ENCODE results near the gene FHIT.

FHIT gene

DNA sequence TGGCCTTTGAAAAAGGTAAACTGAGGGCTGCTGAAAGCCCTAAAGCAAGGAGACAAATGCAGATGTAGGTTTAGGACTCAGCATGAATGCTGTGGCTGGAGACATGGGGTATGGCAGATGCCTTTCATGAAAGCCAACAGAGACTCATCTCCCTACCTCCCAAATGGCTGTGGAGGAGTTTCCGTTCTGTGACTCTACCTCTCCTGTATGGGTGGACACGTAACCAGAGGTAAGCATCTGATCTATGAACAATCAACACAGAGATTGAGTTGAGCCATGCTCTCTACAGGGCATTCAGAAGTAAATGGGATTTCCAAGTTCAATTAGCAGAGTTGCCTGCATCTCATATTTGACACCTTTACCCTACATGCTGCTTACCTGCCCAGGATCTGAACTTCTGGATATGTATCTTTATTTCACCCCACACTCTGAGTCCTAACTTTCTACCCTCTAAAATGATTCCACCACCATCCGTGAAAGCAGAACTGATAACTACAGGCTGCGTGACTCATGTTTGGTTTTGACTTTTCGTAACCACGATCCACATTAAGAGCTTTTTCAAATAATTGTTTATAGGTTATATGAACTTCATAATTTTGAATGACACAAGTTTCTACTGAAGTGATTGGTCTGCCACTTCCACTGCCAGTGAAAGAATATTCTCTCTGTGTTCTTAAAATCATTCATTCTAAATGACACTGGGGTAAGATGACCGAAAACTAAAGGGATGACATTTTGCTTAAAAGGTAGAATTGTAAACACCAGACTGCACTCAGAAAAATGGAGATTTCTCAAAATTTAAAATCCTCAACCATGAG is 1058.7 kb downstream of the FHIT start:
- no peak for DNase-seq (ENCODE audit: low read depth in 2 of 2, low spot score in 1 of 2)

DNA sequence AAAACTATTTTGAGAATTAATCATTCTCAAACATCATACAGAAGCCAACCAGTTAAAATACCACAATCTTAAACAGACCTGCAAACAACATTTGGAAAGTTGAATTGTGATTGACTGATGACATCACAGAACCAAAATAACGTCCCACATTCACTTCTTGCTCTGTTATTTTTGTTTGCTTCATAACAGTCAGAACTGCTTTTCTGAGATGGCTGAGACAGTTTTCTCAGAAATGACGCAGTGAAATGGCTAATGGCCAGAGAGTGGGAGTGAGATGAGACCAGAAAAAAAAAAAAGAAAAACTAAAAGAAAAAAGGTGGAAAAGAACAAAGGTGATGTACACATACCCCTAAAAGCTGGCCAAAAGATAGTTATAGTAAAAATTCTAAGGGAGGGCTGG is 1061.2 kb downstream of the FHIT start:
- no peak for DNase-seq (ENCODE audit: low read depth in 2 of 2, low spot score in 1 of 2)

DNA sequence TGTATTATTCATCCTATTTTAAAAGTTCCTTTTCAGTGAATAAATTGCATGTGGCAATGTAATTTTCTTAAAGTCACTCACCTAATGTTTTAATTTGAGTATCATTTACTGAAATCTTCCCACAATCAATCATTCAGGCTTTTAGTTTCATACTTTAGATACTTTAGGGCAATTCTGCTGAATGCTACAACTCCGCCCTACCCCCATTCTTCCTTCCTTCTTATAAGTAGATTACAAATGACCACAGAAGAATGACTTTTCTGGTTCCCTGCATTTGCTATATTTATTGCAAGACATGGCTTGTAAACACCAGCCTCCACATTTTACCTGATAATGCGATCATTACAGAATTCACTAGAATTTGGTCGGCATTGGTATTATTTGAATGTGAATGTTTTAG is 1061.9 kb downstream of the FHIT start:
- no peak for DNase-seq (ENCODE audit: low read depth in 2 of 2, low spot score in 1 of 2)

DNA sequence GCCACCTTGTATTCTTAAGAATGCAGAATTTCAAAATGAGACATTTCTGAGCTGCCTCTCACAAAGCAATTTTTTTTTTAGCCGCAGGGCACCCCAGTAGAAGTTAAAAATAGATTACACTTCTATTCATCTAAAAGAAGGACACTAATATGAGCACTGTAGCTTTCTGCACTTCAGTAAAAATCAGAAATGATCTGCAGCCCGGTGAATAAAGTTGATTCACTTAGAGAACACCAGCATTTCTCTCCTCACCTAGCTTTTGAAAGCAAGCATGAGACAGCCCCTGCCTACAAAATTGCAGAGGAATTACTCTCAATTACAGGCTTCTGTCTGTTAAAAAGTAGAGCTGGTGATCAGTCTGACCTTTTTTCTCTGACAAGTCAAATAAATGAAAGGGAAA is 1062.4 kb downstream of the FHIT start:
- DNase-seq (ENCODE audit: low read depth in 2 of 2, low spot score in 1 of 2) = no peak

DNA sequence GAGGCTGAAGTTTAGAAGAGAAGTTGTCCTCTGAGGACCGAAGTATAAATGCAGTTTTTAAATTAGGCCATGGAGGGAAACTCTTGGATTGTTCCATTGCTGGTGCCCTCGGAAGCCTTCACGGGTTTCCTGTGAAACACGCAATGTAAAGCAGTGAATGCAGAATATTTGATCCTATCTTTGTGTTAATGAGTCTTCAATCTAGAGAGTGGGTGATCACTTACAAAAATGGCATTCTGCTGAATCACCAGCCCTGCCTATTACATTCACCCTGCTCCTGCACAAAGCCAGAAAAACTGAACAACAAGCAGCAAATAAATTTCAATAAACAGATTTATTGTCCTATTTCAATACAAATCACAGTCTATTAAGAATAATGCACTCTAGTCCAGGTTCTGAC is 1063.9 kb downstream of the FHIT start:
- DNase-seq (ENCODE audit: low read depth in 2 of 2, low spot score in 1 of 2) = no peak

DNA sequence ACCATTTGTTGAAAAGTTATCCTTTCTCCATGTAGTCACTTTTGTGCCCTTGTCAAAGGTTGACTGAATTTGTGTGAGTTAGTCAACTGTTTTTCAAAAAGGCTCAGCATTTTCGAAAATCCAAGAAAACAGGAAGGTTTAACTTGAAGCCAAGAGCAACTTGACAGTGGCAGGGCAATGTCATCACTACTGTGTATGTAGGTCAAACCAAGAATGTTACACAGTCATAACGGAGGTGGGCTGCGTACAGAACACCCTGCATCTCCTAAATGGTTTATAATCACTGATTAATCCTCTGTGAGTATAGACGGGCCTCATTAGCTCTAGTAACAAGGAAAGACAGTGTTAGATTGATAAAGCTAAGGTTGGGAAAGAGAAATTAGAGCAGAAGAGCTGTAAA is 1064.9 kb downstream of the FHIT start:
- DNase-seq (ENCODE audit: low read depth in 2 of 2, low spot score in 1 of 2) = no peak

DNA sequence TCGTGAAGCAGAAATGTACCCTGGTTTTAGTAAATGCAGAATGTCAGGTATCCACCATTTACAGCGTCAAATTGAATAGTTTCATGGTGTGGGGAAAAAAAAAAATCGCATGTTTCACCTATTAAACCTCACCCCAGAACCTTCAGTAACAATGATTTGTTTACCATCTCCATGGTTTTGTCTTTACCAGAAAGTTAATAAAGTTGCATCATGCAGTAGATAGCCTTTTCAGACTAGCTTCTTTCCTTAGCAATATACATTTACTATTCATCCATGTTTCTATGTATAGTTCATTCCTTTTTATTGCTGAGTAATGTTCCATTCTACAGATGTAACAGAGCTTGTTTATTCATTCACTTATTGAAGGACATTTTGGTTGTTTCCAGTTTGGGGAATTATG is 1066.1 kb downstream of the FHIT start:
- DNase-seq (ENCODE audit: low read depth in 2 of 2, low spot score in 1 of 2) = no peak

DNA sequence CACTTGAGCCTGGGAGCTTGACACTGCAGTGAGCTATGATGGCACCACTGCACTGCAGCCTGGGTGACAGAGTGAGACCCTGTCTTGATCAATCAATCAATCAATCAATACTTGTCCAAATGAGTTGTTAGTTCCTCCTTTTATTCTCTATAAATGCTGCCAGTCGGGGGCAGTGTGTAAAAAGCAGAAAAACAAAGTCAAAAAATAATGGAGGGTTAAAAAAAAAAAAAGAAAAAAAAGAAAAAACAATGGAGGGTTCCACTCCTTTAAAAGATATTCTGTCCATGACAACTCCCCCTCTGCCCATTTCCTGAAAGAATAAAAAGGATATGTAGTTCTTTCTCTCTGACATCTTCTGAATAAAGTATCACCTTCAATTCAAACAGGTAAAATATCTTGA is 1068.6 kb downstream of the FHIT start:
- DNase-seq (ENCODE audit: low read depth in 2 of 2, low spot score in 1 of 2) = no peak

DNA sequence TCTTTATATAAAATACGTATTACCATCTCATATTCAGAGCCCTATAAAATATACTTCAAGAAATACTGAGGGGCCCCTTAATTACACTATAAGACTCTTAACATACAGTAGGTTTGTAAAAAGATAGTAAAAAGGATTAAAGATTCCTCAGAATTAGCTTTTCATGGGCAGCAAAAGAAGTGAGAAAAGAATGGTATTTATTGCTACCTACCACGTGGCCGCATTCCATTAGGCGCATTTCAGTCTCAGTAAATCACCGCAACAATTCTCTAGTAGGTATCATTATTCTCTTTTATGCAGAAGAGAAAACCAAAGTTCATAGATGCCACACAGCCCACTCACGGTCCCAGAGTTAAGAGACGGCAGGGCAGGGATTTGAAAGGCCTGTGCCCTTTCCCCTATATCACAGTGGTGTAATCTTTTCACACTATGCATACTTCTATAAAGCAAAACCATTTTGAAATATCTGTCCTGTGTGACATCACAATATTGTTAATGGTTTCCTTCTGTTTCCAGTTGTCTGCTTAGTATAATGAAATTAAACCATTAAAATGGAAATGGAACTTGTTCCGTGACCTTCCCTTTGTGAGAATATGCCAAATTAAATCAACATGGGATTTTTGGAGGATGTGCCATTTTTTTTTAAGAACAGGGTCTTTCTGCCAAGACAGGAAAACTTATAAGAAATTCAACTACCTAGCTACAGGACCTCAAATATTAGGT is 1072.2 kb downstream of the FHIT start:
- no peak for DNase-seq (ENCODE audit: low read depth in 2 of 2, low spot score in 1 of 2)

DNA sequence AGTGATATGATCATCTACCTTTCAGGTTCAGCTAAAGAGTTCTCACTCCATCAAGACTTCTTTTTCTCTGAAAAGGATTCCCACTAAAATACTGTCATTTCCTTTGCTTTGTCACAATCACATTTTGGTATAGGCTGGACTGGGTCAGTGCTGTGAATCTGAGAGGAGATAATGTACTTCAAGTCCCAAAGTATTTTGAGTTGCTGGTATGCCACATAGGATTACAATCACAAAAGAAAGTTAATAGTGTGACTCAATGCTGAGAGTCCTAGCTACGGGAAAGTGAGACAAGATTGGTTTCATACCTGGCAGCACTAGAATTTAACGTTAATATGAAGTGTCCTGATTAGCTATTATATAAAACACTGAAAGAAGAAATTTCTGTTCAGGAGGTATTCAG is 1073.5 kb downstream of the FHIT start:
- DNase-seq (ENCODE audit: low read depth in 2 of 2, low spot score in 1 of 2) = no peak

DNA sequence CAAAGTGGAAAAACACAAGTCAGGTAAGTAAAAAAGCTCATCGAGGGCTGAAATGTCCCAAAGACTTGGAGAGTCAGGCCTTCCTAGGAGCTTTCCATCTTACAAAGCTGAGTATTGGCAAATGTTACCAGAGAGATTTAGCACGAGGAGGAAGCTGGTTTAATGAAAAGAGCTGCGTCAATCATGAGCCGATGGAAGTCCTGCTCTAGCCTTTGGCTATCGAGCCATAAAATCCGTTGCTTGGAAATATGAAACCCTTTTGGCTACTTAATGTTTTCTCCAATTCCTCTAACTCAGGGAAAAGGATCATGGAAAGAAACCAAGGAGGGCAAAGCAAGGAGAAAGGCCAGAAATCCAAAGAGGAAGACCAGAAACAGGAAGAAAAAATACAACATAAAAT is 1074.6 kb downstream of the FHIT start:
- no peak for DNase-seq (ENCODE audit: low read depth in 2 of 2, low spot score in 1 of 2)

DNA sequence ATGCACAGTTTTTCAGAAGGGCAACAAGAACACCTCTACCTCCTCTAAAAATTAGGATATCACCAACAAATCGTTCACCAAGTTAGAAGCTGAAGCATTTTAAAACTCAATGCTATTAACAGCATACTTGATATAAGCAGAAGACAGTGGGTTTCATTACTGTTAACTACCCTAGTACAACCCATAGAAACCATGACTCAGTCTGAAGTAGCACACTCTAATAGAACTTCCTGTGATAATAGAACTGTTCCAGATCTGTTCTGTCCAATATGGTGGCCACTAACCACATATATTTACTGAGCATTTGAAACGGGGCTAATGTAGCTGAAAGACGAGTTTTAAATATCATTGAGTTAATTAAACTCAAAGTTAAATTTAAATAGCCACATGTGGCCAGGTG is 1075.6 kb downstream of the FHIT start:
- DNase-seq (ENCODE audit: low read depth in 2 of 2, low spot score in 1 of 2) = no peak

DNA sequence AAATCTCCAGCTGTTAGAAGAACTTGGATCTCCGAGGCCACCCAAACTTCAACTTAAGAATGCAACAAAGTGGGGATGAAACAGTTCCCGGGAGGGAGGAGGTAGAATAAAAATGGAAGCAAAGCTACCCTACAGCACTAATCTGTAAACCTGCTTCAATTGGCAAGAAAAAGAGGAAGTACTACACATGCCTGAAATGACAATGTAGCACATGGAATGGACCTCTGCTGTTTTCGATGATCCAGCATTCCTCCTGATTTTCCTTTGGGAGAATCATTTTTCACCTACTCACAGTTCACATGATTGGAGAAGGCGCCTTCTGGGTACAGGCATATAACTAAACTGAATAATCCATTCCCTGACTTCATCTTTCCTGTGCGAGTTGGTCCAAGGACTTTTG is 1081.5 kb downstream of the FHIT start:
- DNase-seq (ENCODE audit: low read depth in 2 of 2, low spot score in 1 of 2) = no peak

DNA sequence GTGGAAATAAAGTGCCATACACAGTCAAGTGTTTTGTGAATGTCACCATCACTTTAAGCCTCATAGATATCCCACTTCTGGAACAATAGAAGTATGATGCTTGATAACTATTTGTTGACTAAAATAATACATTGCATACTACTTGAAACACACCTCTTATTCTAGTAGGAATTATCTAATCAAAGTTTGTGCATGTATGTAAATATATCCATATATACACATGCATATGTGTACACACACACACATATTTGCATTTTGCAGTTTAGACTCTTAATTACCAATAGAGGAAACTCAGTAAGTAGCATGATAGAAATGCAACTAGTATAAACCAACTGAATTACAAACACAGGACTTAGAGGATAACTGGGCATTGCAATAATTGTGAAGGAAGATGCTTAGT is 1084.1 kb downstream of the FHIT start:
- DNase-seq (ENCODE audit: low read depth in 2 of 2, low spot score in 1 of 2) = no peak

DNA sequence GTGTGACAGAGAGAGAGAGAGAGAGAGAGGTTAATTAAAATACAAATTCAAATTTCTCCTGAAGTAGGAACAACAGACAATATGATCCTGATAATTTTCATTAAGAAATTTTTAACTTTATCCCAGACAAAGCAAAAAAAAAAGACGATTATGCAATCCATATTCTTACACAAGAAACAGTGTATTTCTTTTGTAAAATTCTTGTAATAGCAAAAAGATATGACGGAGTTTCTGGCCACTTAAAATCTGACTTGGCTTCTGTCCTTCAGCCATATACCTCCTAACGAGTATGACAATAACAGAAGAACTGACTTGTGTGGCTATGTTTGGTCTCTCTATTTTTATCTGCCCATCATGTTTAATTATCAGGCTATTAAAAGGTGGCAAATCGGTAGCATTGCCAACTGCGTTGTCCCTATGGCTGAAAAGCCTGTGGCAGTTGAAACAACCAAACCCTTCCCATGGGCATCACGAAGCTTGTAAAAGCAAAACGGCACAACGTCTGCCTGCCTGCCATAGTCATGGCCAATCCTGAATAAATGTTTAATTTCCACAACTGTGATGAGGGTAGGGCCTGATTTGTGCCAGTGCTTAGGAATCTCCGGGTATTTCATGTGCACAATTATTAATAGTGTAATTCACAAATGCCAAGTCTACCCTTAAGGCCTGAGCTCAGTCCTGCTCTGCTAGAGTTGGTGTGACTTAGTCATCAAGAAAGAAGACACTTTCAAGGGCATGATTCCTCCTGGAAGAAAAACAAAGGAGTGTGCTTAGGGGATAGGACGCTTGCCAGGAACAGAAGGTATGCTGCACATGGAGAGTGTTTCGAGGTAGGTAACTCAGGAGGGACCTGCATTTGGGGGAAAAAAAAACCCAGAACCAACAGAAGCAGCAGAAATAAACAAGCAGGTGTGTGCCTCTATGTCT is 1090.2 kb downstream of the FHIT start:
- DNase-seq (ENCODE audit: low read depth in 2 of 2, low spot score in 1 of 2) = no peak

DNA sequence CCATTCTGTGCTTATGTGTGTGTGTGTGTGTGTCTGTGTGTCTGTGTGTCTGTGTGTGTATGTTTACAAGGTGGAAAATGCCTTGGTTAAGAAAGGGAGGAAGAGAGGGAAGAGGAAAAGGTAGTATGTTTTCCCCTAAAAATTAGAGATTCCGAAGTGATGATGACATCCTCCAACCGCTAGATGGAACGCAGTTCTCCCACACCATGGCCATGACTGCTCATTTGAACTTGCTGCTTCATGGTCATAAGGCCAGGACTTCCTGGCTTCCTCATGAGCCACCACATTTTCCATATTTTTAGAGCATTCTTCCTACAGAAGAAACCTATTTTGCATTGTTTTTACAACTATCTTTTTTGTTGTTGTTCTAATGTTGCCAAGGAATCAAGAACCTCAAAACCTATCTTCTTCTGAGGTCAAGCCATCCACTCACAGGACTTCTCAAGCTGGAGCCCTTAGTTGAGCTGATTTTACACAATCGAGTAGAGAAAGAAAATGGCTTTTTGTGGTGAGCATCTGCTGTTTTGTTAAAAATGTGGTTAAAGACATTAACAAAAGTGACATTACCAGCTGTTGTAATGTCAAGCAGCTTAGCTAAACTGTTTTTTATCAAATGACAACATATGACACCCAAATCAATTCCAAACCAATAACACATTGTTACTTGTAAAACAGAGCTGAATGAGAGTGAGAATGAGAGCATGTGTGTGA is 1091.0 kb downstream of the FHIT start:
- no peak for DNase-seq (ENCODE audit: low read depth in 2 of 2, low spot score in 1 of 2)

DNA sequence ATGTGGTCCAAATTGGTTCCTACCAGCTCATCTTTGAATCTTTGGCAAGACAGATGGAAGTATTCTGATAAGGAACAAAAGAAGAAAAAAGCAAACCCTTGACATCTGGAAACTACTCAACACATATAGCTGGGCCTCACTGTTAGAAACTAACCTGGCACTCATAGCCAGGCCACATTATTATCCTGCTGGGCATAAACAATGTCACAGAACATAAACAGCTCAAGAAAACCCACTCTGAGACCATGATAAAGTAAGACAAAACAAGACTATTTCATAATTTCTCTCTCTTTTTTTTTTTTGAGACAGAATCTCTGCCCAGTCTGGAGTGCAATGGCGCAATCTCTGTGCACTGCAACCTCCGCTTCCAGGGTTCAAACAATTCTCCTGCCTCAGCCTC is 1093.2 kb downstream of the FHIT start:
- no peak for DNase-seq (ENCODE audit: low read depth in 2 of 2, low spot score in 1 of 2)

DNA sequence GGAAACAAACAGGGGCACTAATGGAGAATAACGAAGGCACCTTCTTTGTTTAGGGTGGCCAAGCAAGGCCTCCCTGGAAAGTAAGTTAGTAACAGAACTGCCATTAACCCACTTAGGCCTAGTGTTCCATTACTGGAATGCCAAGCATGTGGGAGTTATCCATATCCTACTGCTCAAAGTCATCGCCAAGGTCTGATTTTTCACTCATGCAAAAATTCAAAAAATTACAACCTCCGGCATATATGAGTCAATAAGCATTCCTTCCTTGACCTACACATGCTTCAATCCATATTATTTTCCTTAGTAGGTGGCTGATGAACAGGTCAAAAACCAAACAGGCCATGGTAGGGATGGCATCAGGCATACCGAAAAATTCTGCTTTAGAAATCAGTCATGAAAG is 1097.2 kb downstream of the FHIT start:
- no peak for DNase-seq (ENCODE audit: low read depth in 2 of 2, low spot score in 1 of 2)

DNA sequence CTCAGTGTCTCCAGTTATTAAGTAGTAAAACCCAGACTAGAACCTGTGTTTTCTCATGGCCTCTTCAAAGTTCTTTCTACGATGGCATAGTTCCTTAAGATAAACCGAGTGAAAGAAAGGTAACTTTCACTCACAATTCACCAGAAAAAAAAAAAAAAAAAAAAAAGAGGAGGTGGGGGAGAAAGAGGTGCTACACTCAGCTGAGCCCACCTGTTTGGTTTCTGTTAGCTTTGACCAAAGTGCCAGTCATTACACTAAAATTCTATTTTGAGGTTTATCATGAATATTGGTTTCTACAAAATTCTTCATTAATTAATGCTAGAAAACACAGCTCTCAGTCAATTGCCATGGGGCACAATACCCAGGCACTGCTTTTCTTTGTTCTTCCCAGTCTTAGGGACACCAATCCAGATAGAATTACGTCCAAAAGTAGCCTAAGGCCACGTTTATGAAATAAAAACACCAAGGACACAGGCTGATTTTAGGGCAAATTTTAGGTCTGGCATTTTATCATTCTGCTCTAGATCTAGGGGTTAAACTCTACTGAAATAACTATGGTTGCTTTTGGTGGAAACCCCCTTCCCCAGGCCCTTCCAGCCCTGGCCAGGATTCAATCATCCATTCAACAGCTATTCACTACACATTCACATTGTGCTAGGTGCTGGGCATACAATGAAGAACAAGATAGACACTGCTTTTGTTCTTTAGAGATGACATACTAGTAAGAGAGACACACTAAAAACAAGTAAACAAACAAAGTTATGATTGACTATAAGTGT is 1097.8 kb downstream of the FHIT start:
- no peak for DNase-seq (ENCODE audit: low read depth in 2 of 2, low spot score in 1 of 2)

DNA sequence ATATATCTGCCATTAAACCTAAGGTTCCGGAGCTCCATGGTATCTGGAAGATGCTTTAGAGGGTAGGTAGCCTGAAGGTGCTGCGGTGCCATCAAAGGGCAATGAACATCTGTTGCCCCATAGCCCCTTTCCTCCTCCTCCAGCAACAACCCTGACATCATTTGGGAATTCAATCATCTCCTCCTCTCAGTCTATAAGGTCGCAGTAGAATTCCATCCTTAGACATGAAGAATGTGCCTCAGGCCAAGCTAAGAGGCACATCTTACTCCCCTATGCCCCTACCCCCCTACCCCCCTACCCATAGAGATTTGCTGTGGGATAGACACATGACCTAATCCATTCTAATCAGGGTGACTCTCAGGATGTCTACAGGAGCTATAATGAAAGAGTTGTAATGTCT is 1101.8 kb downstream of the FHIT start:
- no peak for DNase-seq (ENCODE audit: low read depth in 2 of 2, low spot score in 1 of 2)

All from stimulated activated CD8-positive, alpha-beta memory T cell treated with anti-CD3 and anti-CD28 coated beads, Interleukin-4, amount 100 ng/mL, for 1 hour (primary cell).